Measurements from ENCODE around the gene ATXN7L1.

Gene ATXN7L1

GRCh38 chr7:105567024-105567423 lies 309.4 kb downstream of the ATXN7L1 start:
- DNase-seq (ENCODE audit: extremely low read depth, low read depth) = no peak
- H3K4me3 ChIP-seq (replicated peaks; ENCODE audit: low read depth, low read length) = no peak overlapping the region
- no peak for TF ChIP-seq CTCF (IDR thresholded peaks at IDR 0.05; ENCODE audit: low read depth, low read length, missing control alignments)

DNA sequence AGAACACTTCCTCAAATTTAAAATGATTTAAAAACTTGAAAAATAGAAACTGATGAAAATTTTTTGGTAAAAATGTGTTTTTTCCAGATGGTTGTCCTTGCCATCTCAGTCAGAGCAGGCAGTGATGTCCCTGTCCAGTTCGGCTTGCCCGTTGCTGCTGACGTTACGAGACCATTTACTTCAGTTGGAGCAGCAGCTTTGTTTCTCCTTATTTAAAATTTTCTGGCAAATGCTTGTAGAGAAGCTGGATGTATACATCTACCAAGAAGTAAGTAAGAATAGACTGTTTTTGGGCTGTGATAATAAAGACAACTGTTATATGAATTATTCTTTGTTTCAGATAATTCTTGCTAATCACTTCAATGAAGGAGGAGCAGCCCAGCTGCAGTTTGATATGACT lies 311.2 kb downstream of the ATXN7L1 start:
- no peak for DNase-seq (ENCODE audit: extremely low read depth, low read depth)
- H3K4me3 ChIP-seq (replicated peaks; ENCODE audit: low read depth, low read length) = no peak overlapping the region
- no peak for TF ChIP-seq CTCF (IDR thresholded peaks at IDR 0.05; ENCODE audit: low read depth, low read length, missing control alignments)

DNA sequence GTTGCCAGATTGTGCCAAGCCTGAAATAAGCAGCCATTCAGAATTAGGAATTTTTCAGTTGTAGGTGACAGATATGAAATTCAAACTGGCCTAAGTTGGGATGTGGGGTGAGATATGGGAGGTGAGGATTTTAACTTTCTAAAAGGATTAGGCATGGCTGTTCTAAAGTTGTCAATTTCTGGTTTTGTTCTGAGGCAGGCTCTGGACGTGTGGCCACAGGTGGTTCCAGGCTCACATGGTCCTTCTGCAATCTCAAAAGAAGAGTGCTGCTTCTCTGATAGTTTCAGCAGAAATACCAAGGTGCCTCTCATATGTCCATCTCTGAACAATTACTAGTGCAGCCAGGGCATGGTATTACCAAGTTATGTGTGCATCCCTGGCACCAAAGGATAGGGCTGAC lies 316.5 kb downstream of the ATXN7L1 start:
- no peak overlapping the region for H3K4me3 ChIP-seq (replicated peaks; ENCODE audit: low read depth, low read length)
- no peak for DNase-seq (ENCODE audit: extremely low read depth, low read depth)
- no peak for TF ChIP-seq CTCF (IDR thresholded peaks at IDR 0.05; ENCODE audit: low read depth, low read length, missing control alignments)

Data from HFF-Myc (cell line).